Mesenteric fat pad (tissue), 1 donor: ENCODE data around the gene KANSL2. TPM values are rescaled to one million over a fixed set of nuclear protein-coding genes. Genes with fewer than 3 reads are reported as not detected.
"Not testable (repeated sequence)": the region's sequence is repeated elsewhere in the genome, so short reads cannot be mapped to it uniquely, and the experiment has no call there.

Source experiments
- DNase-seq: peaks from one replicate; pipeline ENCODE4 v3.0.0-alpha.2; 2020; ENCODE audit warnings: low spot score
- total RNA-seq: library from RNA; stranded (reverse); fragmentation: NEBNext Ultra II Directional; extraction: Animal tissue kit (Norgen Biotek cat#: 25700); gene quantifications from one replicate; pipeline ENCODE4 v1.2.1, GENCODE V29; 2021
- donor health status: DM: yes; HTN: yes; CAD: no.

The KANSL2 gene
- total RNA-seq, 1 donor from 2014 or later = 19.0 TPM

DNA sequence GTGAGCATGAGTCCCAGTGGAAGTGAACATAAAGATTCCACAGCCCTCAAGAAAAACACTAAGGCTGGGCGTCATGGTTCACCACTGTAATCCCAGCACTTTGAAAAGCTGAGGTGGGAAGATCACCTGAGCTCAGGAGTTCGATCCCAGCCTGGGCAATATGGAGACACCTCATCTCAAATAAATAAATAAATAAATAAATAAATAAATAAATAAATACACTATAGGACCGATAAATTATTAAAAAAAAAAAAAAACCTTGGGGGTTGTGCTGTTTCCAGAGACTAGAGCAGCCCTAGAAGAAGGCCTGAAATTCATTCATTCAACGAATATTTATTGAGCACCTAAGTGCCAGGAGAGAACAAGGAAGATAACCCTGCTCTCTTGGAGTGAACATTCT lies 1.5 kb upstream of the KANSL2 start:
- DNase-seq = no peak

DNA sequence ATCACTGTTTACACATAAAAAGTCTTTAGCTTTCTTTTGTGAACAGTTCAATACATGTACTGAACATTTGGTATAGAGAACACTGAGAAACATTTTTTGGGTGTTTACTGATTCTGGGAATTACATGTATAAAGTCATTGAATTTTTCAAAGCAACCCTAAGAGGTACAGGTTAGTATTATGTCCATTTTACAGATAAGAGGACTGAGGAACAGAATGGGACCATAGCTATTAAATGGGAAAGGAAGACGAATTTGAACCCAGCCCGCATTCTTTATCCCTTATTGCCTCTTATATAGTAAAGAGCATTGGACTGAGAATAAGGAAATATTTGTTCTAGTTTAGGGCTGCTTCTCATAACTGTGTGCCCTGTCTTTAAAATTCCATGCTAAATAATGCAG lies 889 bp upstream of the KANSL2 start:
- no peak for DNase-seq

DNA sequence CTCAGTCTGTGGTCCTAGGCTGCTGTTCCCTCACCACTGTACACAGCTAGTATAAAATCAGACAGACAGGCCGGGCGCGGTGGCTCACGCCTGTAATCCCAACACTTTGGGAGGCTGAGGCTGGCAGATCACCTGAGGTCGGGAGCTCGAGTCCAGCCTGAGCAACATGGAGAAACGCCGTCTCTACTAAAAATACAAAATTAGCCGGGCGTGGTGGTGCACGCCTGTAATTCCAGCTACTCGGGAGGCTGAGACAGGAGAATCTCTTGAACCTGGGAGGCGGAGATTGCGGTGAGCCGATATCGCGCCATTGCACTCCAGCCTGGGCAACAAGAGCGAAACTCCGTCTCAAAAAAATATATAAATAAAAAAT lies 481 bp upstream of the KANSL2 start:
- DNase-seq = not testable (repeated sequence)

DNA sequence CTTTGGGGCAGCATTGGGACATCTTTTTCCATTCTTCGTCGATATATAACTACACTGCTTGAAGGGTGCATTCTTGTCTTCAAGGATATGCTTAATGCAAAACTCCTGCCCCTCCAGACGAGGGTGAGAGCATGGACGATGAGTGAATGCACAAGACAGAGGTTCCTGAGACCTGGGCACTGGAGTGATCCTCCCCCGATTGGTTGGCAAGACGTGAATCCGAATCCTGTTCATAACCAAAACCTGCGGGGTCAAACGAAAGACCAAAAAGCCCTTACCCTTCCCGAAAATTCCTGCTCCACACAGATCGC lies 684 bp downstream of the KANSL2 start:
- no peak for DNase-seq

DNA sequence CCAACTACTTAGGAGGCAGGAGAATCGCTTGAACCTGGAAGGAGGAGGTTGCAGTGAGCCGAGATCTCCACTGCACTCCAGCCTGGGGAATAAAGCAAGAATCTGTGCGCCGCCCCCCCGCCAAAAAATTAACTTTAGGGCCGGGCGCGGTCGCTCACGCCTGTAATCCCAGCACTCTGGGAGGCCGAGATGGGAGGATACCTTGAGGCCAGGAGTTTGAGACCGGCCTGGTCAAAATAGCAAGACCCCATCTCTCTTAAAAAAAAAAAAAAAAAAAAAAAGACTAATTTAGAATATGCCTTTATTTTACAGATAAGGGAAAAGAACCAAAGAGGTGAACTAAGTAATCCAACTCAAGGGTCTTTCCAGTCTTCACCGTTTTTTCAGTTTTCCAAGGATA lies 1.2 kb downstream of the KANSL2 start:
- DNase-seq = no peak

DNA sequence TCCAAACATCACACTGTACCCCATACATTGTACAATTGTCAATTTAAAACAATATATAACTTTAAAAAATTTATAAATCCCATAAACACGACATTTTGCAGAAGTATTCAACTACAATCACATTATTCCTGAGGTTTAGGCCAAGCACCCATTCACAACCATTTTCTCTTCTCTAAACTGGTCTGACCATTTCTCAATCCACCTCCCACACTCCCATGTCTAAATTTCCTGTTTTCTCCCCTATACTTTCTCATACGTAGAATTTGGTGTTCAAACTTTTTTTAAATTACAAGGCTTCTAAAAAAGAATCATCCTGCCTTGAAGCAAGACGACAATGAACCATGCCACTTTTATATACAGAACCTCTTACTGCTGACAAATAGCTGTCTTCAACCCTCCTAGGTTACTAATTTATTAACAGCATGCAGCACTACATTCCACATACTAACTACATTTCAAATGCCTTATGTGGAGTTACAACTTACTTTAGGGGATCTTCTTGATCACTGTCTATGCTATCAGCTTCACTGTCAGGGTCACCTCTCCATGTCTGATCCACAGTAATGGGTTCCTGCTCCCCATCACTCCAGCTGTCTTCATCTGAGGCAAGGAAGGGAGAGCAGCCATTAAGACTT lies 3.4 kb downstream of the KANSL2 start:
- no peak for DNase-seq

DNA sequence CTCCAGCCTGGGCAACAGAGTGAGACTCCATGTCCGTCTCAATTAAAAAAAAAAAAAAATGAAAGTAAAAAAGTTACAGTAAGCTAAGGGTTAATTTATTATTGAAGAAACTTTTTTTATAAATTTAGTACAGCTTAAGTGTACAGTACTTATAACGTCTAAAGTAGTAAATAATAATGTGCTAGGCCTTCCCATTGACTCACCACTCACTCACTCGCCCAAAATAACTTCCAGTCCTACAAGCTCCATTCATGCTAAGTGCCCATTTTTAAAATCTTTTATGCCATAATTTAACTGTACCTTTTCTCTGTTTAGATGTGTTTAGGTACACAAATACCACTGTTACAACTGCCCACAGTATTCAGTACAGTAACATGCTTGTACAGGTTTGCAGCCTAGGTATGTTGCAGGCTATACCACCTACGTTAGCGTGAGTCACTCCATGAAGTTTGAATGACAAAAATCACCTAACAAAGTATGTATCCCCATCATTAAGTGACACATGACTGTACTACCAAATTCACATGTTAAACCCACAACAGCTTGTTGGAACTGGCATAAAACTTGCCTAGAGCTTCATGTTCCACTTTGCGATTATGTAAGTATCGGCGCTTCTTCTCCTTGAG lies 10.7 kb downstream of the KANSL2 start:
- DNase-seq = no peak

DNA sequence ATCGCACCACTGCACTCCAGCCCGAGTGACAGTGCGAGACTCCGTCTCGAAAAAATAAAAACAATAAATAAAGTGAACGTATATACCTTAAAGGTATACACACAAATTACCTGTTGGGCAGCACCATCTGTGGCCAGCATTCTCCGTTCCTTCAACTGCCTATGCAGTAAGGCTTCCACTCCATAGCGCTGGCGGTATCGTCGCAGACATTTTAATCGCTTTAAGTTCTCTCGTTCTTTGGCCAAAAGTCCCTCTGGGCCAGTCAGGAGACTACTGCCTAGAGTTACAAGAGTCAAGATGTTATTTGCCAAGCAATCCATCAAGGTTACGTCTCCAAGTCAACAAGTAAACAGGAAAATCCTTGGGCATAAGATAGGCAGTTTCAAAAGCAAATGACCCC lies 13.0 kb downstream of the KANSL2 start:
- no peak for DNase-seq

DNA sequence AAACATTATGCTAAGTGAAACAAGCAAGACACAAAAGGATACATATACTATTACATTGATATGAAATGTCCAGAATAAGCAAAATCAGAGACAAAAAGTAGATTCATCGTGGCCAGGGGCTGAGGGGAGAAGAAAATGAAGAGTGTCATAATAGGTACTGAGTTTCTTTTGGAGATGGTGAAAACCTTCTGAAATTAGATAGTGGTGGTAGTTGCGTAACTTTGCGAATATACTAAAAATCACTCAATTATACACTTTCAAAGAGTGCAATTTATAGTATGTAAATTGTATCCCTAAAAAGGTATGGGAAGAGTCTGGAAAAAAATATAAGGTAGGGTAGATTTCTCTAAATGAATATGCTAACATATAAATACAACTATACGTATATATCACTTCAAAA lies 22.2 kb downstream of the KANSL2 start:
- DNase-seq = no peak

DNA sequence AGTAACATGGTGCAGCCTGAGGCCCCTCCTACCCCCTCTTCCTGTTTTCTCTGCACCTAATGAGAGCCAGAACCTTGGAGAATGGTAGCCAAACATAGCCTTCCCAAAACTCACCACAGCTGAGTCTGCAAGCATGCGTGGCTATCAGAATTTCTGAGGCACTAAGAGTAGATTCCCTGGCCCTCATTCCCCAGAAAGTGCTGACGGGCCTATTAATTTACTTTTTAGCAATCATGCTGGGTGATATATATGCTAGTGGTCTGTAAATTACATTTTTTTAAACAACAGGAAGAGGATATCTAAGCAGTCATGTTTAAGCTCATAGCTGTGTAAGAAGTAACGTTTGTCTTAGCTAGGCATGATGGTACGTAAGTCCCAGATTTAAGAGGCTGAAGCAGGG lies 30.4 kb downstream of the KANSL2 start:
- DNase-seq = no peak

DNA sequence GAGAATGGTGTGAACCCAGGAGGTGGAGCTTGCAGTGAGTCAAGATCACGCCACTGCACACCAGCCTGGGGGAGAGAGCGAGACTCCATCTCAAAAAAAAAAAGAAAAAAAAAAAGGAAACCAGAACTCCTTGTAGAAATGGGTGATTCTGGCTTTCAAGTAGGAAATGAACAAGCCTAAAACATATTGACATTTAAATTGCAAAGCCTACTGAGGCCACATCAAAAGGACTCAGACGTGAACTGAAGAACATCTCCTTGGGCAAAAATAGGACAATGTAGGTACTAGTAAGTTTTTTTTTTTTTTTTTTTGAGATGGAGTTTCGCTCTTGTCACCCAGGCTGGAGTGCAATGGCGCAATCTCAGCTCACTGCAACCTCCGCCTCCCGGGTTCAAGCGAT lies 36.7 kb downstream of the KANSL2 start:
- not testable (repeated sequence) for DNase-seq

DNA sequence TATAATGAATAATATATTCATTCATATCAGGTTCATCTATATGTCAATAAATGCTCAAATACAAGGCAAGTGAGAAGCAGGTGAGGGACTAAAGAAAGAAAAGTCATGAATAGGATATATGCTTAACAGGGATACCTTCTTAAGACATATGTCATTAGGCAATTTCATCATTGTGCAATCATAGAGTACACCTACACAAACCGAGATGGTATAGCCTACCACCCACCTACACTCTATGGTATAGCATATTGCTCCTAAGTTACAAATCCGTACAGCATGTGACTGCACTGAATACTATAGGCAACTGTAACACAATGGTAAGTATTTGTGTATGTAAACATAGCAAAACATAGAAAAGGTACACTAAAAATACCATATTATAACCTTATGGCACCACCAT lies 39.0 kb downstream of the KANSL2 start:
- DNase-seq = no peak

DNA sequence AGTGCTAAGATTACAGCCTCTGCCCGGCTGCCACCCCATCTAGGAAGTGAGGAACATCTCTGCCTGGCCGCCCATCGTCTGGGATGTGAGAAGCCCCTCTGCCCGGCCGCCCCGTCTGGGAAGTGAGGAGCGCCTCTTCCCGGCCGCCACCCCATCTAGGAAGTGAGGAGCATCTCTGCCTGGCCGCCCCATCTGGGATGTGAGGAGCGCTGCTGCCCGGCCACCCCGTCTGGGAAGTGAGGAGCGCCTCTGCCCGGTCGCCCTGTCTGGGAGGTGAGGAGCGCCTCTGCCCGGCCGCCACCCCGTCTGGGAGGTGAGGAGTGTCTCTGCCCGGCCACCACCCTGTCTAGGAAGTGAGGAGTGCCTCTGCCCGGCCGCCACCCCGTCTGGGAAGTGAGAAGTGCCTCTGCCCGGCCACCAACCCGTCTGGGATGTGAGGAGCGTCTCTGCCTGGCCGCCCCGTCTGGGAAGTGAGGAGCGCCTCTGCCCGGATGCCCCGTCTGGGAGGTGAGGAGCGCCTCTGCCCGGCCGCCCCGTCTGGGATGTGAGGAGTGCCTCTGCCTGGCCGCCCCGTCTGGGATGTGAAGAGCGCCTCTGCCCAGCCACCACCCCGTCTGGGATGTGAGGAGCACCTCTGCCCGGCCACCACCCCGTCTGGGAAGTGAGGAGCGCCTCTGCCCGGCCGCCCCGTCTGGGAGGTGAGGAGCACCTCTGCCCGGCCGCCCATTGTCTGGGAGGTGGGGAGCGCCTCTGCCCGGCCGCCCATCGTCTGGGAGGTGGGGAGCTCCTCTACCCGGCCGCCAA lies 40.1 kb downstream of the KANSL2 start:
- not testable (repeated sequence) for DNase-seq

DNA sequence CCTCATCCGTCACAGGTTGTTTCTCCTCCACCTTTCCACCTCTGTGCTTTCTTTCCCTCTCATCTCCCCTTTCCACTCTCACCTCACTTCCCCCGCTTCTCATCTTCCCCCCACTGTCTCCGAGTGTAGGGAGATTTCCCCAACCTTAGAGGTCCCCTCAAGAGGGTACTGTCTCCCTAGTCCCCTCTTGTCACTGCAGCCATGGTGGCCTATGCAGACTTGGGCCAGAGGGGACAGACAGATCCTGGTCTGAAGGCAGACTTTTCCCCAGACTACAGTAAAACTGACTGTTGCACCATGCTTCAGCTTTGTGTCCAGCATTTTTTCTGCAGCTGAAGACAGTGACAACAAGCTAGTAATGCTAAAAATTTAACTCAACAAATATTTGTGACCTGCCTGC lies 41.2 kb downstream of the KANSL2 start:
- no peak for DNase-seq

DNA sequence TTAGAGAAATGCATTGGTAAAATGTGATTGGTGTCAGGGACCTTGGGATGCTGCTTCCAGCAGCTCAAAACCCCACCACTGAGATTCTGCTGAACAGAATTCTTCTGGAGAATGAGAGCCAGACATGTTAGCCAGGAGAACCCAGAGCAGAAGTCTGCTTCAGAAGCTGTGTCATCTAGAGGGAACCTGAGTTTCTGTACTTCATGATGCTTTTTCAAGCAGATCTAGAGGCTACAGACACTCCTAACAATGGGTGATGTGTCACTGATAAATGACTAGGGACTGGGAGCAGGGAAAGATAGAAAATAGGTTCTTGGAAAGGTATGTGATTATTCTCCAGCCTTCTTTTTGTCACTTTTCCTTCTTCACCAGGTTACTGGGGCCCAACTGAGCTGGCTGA lies 41.6 kb downstream of the KANSL2 start:
- no peak for DNase-seq

DNA sequence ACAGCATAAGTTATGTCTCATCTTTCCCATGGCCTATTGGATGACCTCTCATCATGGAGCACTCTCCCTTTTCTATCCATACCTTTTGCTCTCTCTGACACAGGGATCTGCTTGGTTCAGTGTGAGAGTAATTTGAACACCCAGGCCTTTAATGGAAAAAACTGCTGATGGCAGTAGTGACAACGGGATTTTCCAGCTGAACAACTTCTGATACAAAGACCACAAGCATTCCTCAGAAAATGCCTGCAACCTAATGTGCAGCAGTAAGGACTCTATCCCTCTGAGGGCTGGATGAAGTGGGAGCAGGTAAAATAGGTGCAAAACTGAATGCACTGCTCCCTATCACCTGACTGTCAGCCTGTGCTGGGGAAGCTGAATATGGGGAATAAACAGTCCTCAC lies 51.0 kb downstream of the KANSL2 start:
- no peak for DNase-seq

DNA sequence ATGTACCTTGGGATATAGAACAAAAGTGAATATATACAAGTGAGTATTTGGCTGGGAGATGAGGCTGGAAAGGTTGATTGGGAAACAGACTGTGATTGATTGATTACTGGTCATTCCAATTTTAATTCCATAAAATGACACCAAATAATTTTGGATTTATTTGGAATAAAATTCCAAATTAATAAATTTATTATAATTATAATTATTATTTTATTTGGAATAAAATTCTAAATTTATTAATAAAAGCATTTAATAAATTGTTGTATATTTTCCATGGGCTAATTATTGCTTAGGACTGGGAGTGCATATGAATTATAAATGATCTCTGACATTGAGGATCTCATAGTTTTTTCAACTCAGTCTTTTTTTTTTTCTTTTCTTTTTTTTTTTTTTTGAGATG lies 51.7 kb downstream of the KANSL2 start:
- DNase-seq = no peak

DNA sequence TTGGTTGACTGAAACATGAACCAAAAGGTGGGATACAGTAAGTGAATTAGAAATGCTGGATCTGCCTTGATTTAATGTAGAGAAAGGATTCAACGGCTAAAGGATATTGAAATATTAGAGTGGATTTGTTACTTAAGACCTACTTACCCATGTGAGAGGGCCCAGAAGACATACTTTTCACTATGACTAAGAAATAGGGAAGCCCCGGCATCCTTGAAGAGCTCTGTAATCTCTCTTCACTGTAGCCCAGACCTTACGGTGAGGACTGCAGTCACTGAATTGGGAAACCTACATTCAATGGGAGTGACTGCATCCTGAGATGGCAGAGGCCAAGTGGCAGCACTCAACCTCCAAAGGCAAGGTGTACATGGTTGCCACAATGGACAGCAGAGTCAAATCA lies 52.5 kb downstream of the KANSL2 start:
- DNase-seq = no peak

DNA sequence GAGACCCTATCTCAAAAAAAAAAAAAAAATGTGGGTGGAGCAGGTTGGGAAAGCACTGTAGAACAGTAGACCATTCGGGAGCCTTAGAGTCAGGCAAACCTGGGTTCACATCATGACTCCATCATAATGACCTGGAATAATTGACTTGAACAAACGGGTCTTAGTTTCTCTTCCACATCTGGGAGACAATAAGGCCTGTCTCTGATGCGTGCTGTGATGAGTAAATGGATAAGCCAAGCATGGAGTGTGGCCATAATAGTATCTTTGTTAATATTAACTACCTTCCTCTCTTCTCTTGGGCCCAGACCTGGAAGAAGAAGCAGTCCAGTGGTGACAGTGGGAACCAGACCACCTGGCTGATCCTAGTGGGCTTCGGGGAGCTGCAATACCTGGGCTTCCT lies 54.5 kb downstream of the KANSL2 start:
- DNase-seq = no peak

DNA sequence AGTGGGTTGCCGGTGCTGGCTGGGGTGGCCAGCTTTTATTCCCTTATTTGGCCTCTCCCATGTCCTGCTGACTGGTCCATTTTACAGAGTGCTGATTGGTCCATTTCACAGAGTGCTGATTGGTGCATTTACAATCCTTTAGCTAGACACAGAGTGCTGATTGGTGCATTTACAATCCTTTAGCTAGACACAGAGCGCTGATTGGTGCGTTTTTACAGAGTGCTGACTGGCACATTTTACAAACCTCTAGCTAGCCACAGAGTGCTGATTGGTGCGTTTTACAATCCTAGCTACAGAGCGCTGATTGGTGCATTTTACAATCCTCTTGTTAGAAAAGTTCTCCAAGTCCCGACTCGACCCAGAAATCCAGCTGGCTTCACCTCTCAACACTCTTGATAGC lies 59.0 kb downstream of the KANSL2 start:
- DNase-seq = not testable (repeated sequence)

DNA sequence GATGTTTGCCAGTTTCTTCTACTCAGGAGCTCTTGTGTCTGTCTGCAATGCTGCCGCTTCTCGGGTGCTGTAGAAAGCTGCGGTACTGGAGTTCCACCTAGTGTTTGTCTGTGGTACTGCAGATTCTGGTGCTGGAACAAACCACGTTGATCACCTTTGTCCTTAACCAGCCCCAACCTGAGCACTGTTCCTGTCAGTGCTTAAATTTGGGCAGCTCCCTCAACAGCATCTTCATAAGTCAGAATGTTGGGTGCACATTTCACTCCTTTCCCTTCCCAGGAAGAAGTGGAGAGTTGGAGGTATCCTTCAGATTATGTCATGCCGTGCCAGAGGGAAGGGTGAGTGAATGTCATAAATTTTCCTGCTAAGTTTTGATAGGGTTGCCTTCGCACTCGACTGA lies 63.5 kb downstream of the KANSL2 start:
- no peak for DNase-seq

DNA sequence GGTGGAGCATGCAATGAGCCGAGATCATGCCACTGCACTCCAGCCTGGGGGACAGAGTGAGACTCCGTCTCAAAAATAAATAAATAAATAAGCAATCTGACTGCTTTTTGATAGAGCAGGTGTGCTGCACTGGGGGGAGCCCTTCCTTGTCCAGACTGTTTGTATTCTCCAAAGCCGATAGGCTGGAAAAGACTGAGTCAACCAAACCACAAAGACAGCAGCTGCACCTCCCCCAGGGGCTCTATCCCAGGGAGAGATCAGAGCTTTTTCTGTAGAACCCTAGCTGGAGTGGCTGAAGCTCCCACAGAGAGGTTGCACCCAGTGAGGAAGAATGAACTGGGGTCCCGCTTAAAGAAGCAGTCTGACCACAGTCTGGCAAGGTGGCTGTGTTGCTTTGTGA lies 66.4 kb downstream of the KANSL2 start:
- no peak for DNase-seq

DNA sequence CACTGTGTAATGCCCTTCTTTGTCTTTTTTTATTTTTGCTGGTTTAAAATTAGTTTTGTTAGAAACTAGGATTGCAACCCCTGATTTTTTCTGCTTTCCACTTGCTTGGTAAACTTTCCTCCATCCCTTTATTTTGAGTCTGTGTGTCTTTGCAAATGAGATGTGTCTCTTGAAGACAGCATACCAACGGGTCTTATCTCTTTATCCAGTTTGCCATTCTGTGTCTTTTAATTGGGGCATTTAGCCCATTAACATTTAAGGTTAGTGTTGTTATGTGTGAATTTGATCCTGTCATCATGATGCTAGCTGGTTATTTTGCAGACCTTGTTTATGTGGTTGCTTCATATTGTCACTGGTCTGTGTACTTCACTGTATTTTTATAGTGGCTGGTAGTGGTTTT lies 68.7 kb downstream of the KANSL2 start:
- DNase-seq = no peak
